SK-N-SH (cell line): ENCODE results near the gene ARHGAP10.

ENCODE experiments used
- CHD2 ChIP-seq: fragments of 150-350 bp; IDR thresholded peaks from 2 replicates; pipeline ENCODE4 v1.6.1; 2018; ENCODE audit warnings: low read length; ENCODE audit not compliant: partially characterized antibody
- CTCF ChIP-seq: fragments of 200-600 bp; sonication (generic); IDR thresholded peaks from 2 replicates; pipeline ENCODE4 v1.6.1; 2017; ENCODE audit warnings: antibody characterized with exemption, mild to moderate bottlenecking, moderate library complexity
- ELF1 ChIP-seq: IDR thresholded peaks from 2 replicates; pipeline ENCODE4 v1.4.0; 2012
- EP300 ChIP-seq, 2 experiments: IDR thresholded peaks; 2 replicates each; pipeline versions ENCODE4 v1.4.0 to v1.6.1; 2012; ENCODE audit warnings: borderline replicate concordance in 1 of 2, low read depth in 1 of 2, low read length in 1 of 2
- FOSL2 ChIP-seq: IDR thresholded peaks from 2 replicates; pipeline ENCODE4 v1.4.0; 2012; ENCODE audit warnings: low read depth, mild to moderate bottlenecking, moderate library complexity, borderline replicate concordance
- JUND ChIP-seq: IDR thresholded peaks from 2 replicates; pipeline ENCODE4 v1.4.0; 2012
- MEF2A ChIP-seq: IDR thresholded peaks from 2 replicates; pipeline ENCODE4 v1.4.0; 2012; ENCODE audit warnings: low read depth, borderline replicate concordance
- POLR2AphosphoS5 ChIP-seq: IDR thresholded peaks from 2 replicates; pipeline ENCODE4 v1.6.1; 2012; ENCODE audit warnings: low read depth, low read length
- TAF1 ChIP-seq: IDR thresholded peaks from 2 replicates; pipeline ENCODE4 v1.6.1; 2012; ENCODE audit warnings: low read depth, mild to moderate bottlenecking, low read length, moderate library complexity, borderline replicate concordance

GRCh38 chr4:148101235-148101634, 369.3 kb downstream of the ARHGAP10 start:
- TF ChIP-seq MEF2A (no peak), JUND (no peak), TAF1 (no peak), CHD2 (no peak), EP300 (IDR thresholded peaks at IDR 0.05; ENCODE audit: borderline replicate concordance in 1 of 2, low read depth in 1 of 2, low read length in 1 of 2) (no peak), POLR2AphosphoS5 (no peak), ELF1 (no peak), CTCF (no peak), FOSL2 (no peak)
